HT-29 (cell line): ENCODE measurements around the gene CTBP2. TPM values are rescaled to one million over a fixed set of nuclear protein-coding genes. Genes with fewer than 3 reads are reported as not detected.
"Not testable (repeated sequence)": the region's sequence is repeated elsewhere in the genome, so short reads cannot be mapped to it uniquely, and the experiment has no call there.

Experiments used
- DNase-seq: peaks from one replicate; pipeline ENCODE4 v3.0.0-alpha.2; 2015; ENCODE audit warnings: low spot score
- total RNA-seq: library from RNA; depleted of rRNA; stranded (reverse); fragments of >200 nt; shearing (Covaris generic); gene quantifications from 2 replicates; pipeline ENCODE4 v1.2.3, GENCODE V29; 2014

Gene CTBP2
- total RNA-seq, 1 experiment from 2014 or later = 207 TPM

DNA sequence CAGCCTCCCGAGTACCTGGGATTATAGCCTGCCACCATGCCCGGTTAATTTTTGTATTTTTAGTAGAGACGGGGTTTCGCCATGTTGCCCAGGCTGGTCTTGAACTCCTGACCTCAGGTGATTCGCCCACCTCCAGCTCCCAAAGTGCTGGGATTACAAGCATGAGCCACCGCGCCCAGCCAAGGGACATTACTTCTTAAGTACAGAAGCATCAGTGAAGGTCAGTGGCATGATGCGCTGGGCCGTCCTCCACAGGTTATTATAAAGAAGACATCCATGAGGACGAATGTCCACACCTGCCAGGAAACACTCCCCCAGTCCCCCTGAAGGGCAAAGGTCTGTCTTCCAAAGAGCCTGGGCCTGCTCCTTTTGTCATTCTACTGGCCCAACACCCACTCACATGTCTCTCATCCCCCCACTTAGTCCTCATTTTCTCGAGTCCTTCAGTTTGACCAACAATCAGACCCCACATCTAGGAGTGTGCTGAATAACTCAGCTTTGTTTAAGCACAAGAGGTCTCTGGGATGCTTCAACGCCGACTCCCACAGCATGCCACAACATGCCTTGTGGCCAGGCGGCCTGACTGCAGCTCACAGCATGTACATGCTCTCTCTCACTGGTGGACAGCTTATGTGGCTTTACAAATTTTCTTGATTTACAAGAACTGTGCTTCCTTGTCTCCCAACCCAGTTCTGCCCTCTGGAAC is 73.0 kb downstream of the CTBP2 start:
- no peak for DNase-seq

GRCh38 chr10:125086691-125087090 is 73.7 kb downstream of the CTBP2 start:
- DNase-seq = no peak

GRCh38 chr10:125085258-125086054 is 74.9 kb downstream of the CTBP2 start:
- peak; percentile 70 for DNase-seq

DNA sequence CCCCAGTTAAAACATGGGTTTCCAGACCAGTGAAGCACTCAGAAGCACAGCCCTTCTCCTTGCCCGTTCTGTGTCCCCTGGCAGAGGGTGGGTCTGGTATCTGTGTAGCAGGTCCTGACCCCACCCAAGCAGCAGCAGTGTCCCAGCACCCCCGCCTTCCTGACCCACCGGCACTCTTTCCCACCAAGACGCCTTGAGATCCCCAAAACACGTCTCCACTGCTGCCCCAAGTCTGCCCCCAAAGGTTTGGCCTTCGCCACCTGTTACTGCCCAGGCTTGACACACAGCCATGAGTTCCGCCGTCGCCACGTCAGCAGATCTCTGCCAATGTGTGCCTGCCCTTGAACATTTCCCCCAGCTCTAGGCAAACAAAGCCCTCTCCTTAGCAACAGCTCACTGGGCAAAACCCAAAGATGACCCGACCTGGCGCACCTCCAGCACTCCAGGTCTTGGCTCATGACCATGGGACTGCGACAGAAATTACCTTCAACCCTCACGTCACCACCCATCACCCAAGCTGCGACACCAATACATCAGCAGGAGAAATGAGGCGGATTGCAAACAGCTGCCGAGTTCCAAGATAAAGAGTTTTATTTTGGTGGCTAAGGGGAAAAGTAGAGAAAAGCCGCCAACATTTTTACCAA is 75.6 kb downstream of the CTBP2 start:
- DNase-seq = peak; percentile 98

DNA sequence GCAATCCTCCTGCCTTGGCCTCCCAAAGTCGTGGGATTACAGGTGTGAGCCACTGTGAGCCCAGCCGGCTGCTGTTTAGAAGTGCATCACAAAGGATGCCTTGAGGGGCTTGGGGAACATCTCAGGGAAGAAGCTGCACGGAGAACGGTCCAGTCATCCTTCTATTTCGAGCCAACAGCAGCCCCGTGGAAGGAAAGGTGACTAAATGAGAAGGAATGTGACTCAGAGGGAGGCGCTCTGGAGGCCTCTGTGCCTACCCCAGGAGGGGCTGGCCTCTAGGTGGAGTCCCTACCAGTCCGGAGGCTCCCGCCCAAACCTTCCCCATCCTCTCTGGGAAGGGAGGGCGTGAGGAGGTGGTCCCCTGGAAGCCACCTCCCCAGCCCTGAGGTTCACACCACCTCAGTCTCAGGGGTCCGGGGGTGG is 76.2 kb downstream of the CTBP2 start:
- DNase-seq = peak; percentile 92

- no peak for DNase-seq
Measured at GRCh38 chr10:125083576-125083920, 76.8 kb downstream of the CTBP2 start.

GRCh38 chr10:125082881-125083575 is 77.3 kb downstream of the CTBP2 start:
- DNase-seq = no peak

- not testable (repeated sequence) for DNase-seq
Measured at GRCh38 chr10:125082471-125082870, 77.9 kb downstream of the CTBP2 start.

DNA sequence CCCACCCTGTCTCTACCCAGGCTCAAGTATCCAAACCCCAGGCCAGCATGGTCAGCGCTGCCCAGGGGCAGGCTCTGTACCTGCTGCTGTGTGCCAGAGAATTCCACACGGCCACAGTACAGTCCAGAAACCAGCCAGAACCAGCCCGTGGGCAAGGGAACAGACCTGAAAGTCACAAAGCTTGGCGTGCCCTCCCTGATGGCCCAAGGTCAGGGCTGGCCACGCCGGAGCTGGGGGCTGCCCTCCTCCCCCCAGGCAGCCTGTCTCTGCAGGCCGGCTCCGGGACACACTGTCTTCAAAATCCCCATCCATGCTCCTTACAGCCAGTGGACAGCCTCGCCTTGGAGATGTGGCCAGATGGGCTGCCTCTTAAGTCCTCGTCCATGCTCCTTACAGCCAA is 78.4 kb downstream of the CTBP2 start:
- DNase-seq = no peak

GRCh38 chr10:125080984-125081383 is 79.4 kb downstream of the CTBP2 start:
- DNase-seq = no peak

GRCh38 chr10:125080296-125080695 is 80.1 kb downstream of the CTBP2 start:
- no peak for DNase-seq

DNA sequence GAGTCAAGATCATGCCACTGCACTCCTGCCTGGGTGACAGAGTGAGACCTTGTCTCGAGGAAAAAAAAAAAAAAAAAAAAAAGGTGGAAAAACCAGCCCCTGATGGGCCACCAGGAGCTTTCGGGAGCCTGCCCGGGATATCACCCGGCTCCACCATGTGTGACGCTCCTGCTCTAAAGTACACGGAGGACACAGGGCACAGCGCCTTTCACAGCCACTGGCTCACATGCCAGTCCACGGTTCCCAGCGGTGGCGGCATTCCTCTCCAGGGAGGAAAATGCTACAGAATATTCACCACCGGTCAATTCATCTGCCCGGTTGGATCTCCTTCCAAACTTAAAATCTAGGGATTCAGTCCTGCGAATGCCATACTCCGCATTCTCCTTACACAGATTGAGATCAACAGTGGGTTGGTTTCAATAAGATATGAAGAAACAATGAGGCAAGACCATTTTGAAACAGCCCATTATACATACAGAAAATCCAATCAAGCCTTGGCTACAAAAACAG is 81.2 kb downstream of the CTBP2 start:
- no peak for DNase-seq

- DNase-seq = no peak
Measured at GRCh38 chr10:125076891-125077541, 83.3 kb downstream of the CTBP2 start.

DNA sequence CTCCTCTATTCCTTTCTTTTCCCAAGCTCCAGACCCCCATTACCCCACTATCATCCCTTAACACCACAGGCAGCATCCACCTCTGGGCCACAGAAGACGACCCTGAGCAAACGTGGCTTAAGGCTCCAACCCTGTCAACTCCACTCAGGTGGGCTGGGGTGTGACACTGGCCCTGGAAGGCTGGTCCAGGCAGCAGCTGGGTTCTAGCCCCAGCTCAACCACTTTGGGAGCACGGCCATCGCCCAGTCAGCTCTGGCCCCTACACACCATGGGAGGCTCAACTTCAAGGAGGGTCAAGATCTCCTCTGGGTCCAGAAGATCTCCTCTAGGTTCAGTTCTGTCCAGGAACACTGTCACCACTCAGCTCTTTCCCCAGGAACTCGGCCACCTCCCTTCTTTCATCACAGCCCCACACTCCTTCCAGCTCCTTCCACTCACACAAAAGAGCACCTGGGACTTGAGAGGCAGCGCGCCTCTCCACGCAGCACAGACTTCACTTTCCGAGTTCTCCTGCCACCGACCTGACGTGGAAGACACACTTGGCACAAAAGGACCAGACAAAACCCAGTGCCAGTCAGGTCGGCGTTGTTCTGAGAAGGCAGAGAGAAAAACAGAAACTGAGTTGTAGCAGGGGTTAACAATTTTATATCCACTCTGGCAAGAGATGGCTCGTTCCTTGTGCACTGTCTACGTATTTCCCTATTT is 84.1 kb downstream of the CTBP2 start:
- DNase-seq = no peak

- no peak for DNase-seq
Measured at GRCh38 chr10:125073996-125074395, 86.4 kb downstream of the CTBP2 start.

- no peak for DNase-seq
Measured at GRCh38 chr10:125072794-125073193, 87.6 kb downstream of the CTBP2 start.

- no peak for DNase-seq
Measured at GRCh38 chr10:125071008-125071407, 89.4 kb downstream of the CTBP2 start.

- no peak for DNase-seq
Measured at GRCh38 chr10:125068406-125068805, 92.0 kb downstream of the CTBP2 start.

DNA sequence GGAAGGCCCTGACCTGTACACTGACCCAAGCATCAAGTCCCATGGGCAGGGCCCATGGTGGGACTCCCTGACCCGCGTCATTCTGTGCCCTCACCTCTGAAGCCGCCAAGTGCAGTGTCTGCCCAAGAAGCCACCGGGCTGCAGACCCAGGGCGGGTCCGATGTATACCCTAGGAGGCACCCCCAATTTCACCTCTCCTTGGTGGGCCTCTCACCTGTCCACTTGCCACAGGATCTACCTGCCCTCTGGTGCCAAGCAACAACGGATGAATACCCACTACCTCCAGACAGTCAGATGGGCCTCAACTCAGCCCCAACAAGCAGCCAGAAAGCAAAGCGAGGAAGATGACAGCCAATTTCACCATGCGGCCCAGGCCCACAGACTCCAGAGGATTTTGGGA is 92.6 kb downstream of the CTBP2 start:
- no peak for DNase-seq

GRCh38 chr10:125066764-125067450 is 93.5 kb downstream of the CTBP2 start:
- no peak for DNase-seq
